GM18502 (cell line): ENCODE measurements around the gene EVPL.
A peak's percentile ranks its signal among the peaks of the same experiment; 100 is the strongest.
"Not testable (repeated sequence)": the region's sequence is repeated elsewhere in the genome, so short reads cannot be mapped to it uniquely, and the experiment has no call there.

Experiments
- ATAC-seq: cut with Tn5 transposase; IDR thresholded peaks from one replicate; pipeline ENCODE4 v1.9.1; 2021; ENCODE audit warnings: mild to moderate bottlenecking; ENCODE audit not compliant: unreplicated experiment, poor library complexity

Gene EVPL

GRCh38 chr17:76027159-76027839, at the start of gene EVPL:
TSS of gene EVPL (minus strand) at chr17:76027306. CDS start at chr17:76027198, 108 bp downstream.
- no peak for ATAC-seq

- ATAC-seq = no peak
Measured at GRCh38 chr17:76076146-76076764, 49.1 kb upstream of the EVPL start.

GRCh38 chr17:76075364-76076145, 48.4 kb upstream of the EVPL start:
- ATAC-seq = no peak

- no peak for ATAC-seq
Measured at GRCh38 chr17:76074390-76075363, 47.6 kb upstream of the EVPL start, which contains the start of gene GALR2. TSS of gene GALR2 (plus strand) at chr17:76074781. CDS start at chr17:76074884, 103 bp downstream.

GRCh38 chr17:76072148-76072858, 45.2 kb upstream of the EVPL start, which contains the start of gene SRP68:
TSS of gene SRP68 (minus strand) at chr17:76072517. CDS start at chr17:76072491, 26 bp downstream.
- ATAC-seq = peak; percentile 90

GRCh38 chr17:76071531-76072147, 44.5 kb upstream of the EVPL start:
- no peak for ATAC-seq

- no peak for ATAC-seq
Measured at GRCh38 chr17:76065775-76066174, 38.7 kb upstream of the EVPL start.

GRCh38 chr17:76063875-76064546, 36.9 kb upstream of the EVPL start:
- no peak for ATAC-seq

- ATAC-seq = not testable (repeated sequence)
Measured at GRCh38 chr17:76058264-76058663, 31.2 kb upstream of the EVPL start.

- no peak for ATAC-seq
Measured at GRCh38 chr17:76056882-76057281, 29.8 kb upstream of the EVPL start.

GRCh38 chr17:76054112-76054476, 27.0 kb upstream of the EVPL start:
- no peak for ATAC-seq

GRCh38 chr17:76053246-76054111, 26.4 kb upstream of the EVPL start:
- ATAC-seq = no peak

GRCh38 chr17:76051561-76051960, 24.5 kb upstream of the EVPL start:
- no peak for ATAC-seq

- ATAC-seq = no peak
Measured at GRCh38 chr17:76050538-76051467, 23.7 kb upstream of the EVPL start.

- no peak for ATAC-seq
Measured at GRCh38 chr17:76049836-76050537, 22.9 kb upstream of the EVPL start.

- ATAC-seq = no peak
Measured at GRCh38 chr17:76049239-76049638, 22.1 kb upstream of the EVPL start.
